Esophagus muscularis mucosa (tissue), 3 donors: ENCODE results near the gene DNAH12.

Experiments
- CTCF ChIP-seq, 3 experiments: fragments of 200-600 bp in 2 of 3; fragments of 450-650 bp in 1 of 3; sonication (generic) in 2 of 3; IDR thresholded peaks; one replicate each; pipeline ENCODE4 v1.5.1; 2017 to 2019; ENCODE audit warnings: antibody characterized with exemption in 3 of 3, mild to moderate bottlenecking in 2 of 3, moderate library complexity in 1 of 3
- EP300 ChIP-seq: sonication (generic); formaldehyde crosslinking; IDR thresholded peaks from one replicate; pipeline ENCODE4 v1.6.1; 2017; ENCODE audit warnings: antibody characterized with exemption

GRCh38 chr3:57409471-57409870, 134.7 kb downstream of the DNAH12 start:
- TF ChIP-seq CTCF (IDR thresholded peaks at IDR 0.05) (no peak), EP300 (no peak)
